Fibroblast of gingiva (primary cell): ENCODE measurements around the gene KIF13A.
A peak's percentile ranks its signal among the peaks of the same experiment; 100 is the strongest.
"Not testable (repeated sequence)": the region's sequence is repeated elsewhere in the genome, so short reads cannot be mapped to it uniquely, and the experiment has no call there.

ENCODE experiments used
- DNase-seq: peaks from one replicate; pipeline ENCODE4 v3.0.0-alpha.2; 2011; ENCODE audit warnings: low read depth

KIF13A gene

GRCh38 chr6:17932330-17932852, 55.0 kb downstream of the KIF13A start:
- peak; percentile 96 for DNase-seq

- no peak for DNase-seq
Measured at GRCh38 chr6:17931227-17931626, 56.2 kb downstream of the KIF13A start.

- no peak for DNase-seq
Measured at GRCh38 chr6:17930321-17930993, 57.0 kb downstream of the KIF13A start.

GRCh38 chr6:17928514-17929430, 58.7 kb downstream of the KIF13A start:
- DNase-seq, result peak; percentile 67

GRCh38 chr6:17927705-17928104, 59.7 kb downstream of the KIF13A start:
- DNase-seq, result no peak

GRCh38 chr6:17923401-17923863, 64.0 kb downstream of the KIF13A start:
- no peak for DNase-seq

GRCh38 chr6:17921454-17921853, 66.0 kb downstream of the KIF13A start:
- no peak for DNase-seq

- DNase-seq, result no peak
Measured at GRCh38 chr6:17919496-17919895, 67.9 kb downstream of the KIF13A start.

- DNase-seq, result no peak
Measured at GRCh38 chr6:17917837-17918763, 69.3 kb downstream of the KIF13A start.

GRCh38 chr6:17914651-17915050, 72.8 kb downstream of the KIF13A start:
- peak; percentile 54 for DNase-seq

GRCh38 chr6:17912521-17912920, 74.9 kb downstream of the KIF13A start:
- no peak for DNase-seq

GRCh38 chr6:17911656-17912055, 75.8 kb downstream of the KIF13A start:
- DNase-seq, result not testable (repeated sequence)

GRCh38 chr6:17910189-17910588, 77.2 kb downstream of the KIF13A start:
- no peak for DNase-seq

- peak; percentile 97 for DNase-seq
Measured at GRCh38 chr6:17908831-17909230, 78.6 kb downstream of the KIF13A start.

- DNase-seq, result peak; percentile 99
Measured at GRCh38 chr6:17907406-17908229, 79.8 kb downstream of the KIF13A start.

GRCh38 chr6:17905611-17906592, 81.5 kb downstream of the KIF13A start:
- peak; percentile 64 for DNase-seq

- no peak for DNase-seq
Measured at GRCh38 chr6:17904491-17905120, 82.8 kb downstream of the KIF13A start.

GRCh38 chr6:17902974-17903373, 84.5 kb downstream of the KIF13A start:
- DNase-seq, result peak; percentile 54

GRCh38 chr6:17901493-17901892, 85.9 kb downstream of the KIF13A start:
- no peak for DNase-seq
